Measurements from ENCODE around the gene SPTB.

DNA sequence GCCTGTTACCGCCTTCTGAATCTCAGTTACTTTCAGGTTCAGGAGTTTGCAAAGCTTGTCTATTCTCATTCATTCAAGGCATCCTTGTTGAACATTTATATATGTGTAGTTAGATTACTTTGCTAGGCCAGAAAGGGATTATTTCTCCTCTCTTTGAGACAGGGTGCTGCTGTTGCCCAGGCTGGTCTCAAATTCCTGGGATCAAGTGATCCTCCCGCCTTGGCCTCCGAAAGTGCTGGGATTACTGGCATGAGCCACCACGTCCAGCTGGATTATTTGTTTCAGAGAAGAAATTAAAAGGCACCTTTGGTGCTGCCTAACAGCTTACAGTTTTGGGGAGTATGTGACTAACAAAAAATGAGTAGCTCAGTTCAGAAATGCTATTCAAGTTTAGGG, 35.3 kb upstream of the SPTB start:
- TF ChIP-seq, protein P1, sequence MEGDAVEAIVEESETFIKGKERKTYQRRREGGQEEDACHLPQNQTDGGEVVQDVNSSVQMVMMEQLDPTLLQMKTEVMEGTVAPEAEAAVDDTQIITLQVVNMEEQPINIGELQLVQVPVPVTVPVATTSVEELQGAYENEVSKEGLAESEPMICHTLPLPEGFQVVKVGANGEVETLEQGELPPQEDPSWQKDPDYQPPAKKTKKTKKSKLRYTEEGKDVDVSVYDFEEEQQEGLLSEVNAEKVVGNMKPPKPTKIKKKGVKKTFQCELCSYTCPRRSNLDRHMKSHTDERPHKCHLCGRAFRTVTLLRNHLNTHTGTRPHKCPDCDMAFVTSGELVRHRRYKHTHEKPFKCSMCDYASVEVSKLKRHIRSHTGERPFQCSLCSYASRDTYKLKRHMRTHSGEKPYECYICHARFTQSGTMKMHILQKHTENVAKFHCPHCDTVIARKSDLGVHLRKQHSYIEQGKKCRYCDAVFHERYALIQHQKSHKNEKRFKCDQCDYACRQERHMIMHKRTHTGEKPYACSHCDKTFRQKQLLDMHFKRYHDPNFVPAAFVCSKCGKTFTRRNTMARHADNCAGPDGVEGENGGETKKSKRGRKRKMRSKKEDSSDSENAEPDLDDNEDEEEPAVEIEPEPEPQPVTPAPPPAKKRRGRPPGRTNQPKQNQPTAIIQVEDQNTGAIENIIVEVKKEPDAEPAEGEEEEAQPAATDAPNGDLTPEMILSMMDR (IDR thresholded peaks at IDR 0.05 in 8 of 11, conservative IDR thresholded peaks at IDR 0.05 in 3 of 11) = no peak
- TF ChIP-seq POLR2AphosphoS5 (IDR thresholded peaks at IDR 0.05) = no peak
